ENCODE measurements around the gene PTX3. TPM values are rescaled to one million over a fixed set of nuclear protein-coding genes. Genes with fewer than 3 reads are reported as not detected.

The PTX3 gene
- total RNA-seq, 6 experiments from 2014 or later = 0.69 TPM; not detected in 5

GRCh38 chr3:157410945-157411344 is 25.7 kb upstream of the PTX3 start:
- Histone ChIP-seq H3K4me3 (no peak overlapping the region), H3K9me3 (no peaks in the 10 kb centered on the region), H3K27ac (no peak overlapping the region), H3K36me3 (no peaks in the 10 kb centered on the region), H3K4me1 (no peaks in the 10 kb centered on the region), H3K27me3 (no peaks in the 10 kb centered on the region)
- no peak for TF ChIP-seq POLR2A (IDR thresholded peaks at IDR 0.05)
- TF ChIP-seq, protein P1, sequence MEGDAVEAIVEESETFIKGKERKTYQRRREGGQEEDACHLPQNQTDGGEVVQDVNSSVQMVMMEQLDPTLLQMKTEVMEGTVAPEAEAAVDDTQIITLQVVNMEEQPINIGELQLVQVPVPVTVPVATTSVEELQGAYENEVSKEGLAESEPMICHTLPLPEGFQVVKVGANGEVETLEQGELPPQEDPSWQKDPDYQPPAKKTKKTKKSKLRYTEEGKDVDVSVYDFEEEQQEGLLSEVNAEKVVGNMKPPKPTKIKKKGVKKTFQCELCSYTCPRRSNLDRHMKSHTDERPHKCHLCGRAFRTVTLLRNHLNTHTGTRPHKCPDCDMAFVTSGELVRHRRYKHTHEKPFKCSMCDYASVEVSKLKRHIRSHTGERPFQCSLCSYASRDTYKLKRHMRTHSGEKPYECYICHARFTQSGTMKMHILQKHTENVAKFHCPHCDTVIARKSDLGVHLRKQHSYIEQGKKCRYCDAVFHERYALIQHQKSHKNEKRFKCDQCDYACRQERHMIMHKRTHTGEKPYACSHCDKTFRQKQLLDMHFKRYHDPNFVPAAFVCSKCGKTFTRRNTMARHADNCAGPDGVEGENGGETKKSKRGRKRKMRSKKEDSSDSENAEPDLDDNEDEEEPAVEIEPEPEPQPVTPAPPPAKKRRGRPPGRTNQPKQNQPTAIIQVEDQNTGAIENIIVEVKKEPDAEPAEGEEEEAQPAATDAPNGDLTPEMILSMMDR (IDR thresholded peaks at IDR 0.05) = no peak
- intact Hi-C loops (cut with DNase I) = no loop called here
- WGBS (ENCODE audit: insufficient coverage, low coverage, low lambda C conversion rate, missing lambda C conversion rate) = 26% methylated on average over 2 of the region's 2 CpGs
- ATAC-seq = no peak
- no peak for DNase-seq

- Histone ChIP-seq H3K9me3 (no peaks in the 10 kb centered on the region), H3K36me3 (no peaks in the 10 kb centered on the region), H3K4me3 (no peak overlapping the region), H3K4me1 (no peaks in the 10 kb centered on the region), H3K27ac (no peak overlapping the region), H3K27me3 (no peaks in the 10 kb centered on the region)
- no CpG with 5 or more reads among the region's 1 CpG for WGBS (ENCODE audit: insufficient coverage, low coverage, low lambda C conversion rate, missing lambda C conversion rate)
- ATAC-seq = no peak
- TF ChIP-seq POLR2A (IDR thresholded peaks at IDR 0.05) = no peak
- TF ChIP-seq, protein P1 (IDR thresholded peaks at IDR 0.05) = no peak
- intact Hi-C loops (cut with DNase I) = no loop called here
- DNase-seq = no peak
These were observed 24.3 kb upstream of the PTX3 start for GRCh38 chr3:157412323-157412855.

DNA sequence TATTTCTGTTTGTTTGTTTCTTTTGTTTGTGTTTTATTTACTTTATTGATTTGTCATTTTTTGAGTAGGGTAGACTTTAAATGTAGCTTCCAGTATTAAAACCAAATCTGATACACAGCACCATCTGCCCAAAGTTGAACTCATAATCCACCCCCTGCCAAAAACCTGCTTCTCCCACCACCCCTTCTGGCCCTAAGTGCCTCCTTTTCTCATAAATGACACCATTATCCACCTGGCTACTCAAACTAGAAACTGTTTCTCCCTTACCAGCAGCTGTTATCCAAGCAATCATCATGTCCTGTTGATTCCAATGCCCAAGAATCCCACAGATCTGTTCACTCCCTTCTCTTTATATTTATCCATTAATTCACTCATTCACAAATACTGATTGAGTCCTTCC is 21.8 kb upstream of the PTX3 start:
- no peak overlapping the region for H3K4me3 ChIP-seq
- ATAC-seq = no peak
- no peaks in the 10 kb centered on the region for H3K4me1 ChIP-seq
- H3K27ac ChIP-seq = no peak overlapping the region
- TF ChIP-seq, protein P1 (IDR thresholded peaks at IDR 0.05) = no peak
- H3K9me3 ChIP-seq = no peaks in the 10 kb centered on the region
- no peak for DNase-seq
- intact Hi-C loops (cut with DNase I) = no loop called here
- no peaks in the 10 kb centered on the region for H3K27me3 ChIP-seq
- no peaks in the 10 kb centered on the region for H3K36me3 ChIP-seq

GRCh38 chr3:157416347-157417087 is 20.1 kb upstream of the PTX3 start:
- no peak overlapping the region for H3K4me3 ChIP-seq
- WGBS (ENCODE audit: insufficient coverage, low coverage, low lambda C conversion rate, missing lambda C conversion rate) = 40% methylated on average over 3 of the region's 3 CpGs
- DNase-seq (no peak), ATAC-seq (no peak)
- H3K4me1 ChIP-seq = no peaks in the 10 kb centered on the region
- no peak for TF ChIP-seq POLR2A (IDR thresholded peaks at IDR 0.05)
- TF ChIP-seq, protein P1 (IDR thresholded peaks at IDR 0.05) = no peak
- H3K27ac ChIP-seq = no peak overlapping the region
- intact Hi-C loops (cut with DNase I) = no loop called here
- H3K27me3 ChIP-seq = no peaks in the 10 kb centered on the region
- H3K9me3 ChIP-seq = no peaks in the 10 kb centered on the region
- H3K36me3 ChIP-seq = no peaks in the 10 kb centered on the region
